GM21360 (cell line): ENCODE data around the gene SPOUT1.
"Not testable (repeated sequence)": the region's sequence is repeated elsewhere in the genome, so short reads cannot be mapped to it uniquely, and the experiment has no call there.

ENCODE experiments used
- ATAC-seq: cut with Tn5 transposase; IDR thresholded peaks from one replicate; pipeline ENCODE4 v1.9.1; 2021; ENCODE audit warnings: mild to moderate bottlenecking, moderate library complexity; ENCODE audit not compliant: unreplicated experiment

The SPOUT1 gene

GRCh38 chr9:128818099-128818838 lies 11.3 kb downstream of the SPOUT1 start, which contains the start of gene ENDOG:
Gene ENDOG, plus strand, starts transcription at chr9:128818500. Its CDS starts 185 bp downstream, at chr9:128818685.
- peak; percentile 85 for ATAC-seq

DNA sequence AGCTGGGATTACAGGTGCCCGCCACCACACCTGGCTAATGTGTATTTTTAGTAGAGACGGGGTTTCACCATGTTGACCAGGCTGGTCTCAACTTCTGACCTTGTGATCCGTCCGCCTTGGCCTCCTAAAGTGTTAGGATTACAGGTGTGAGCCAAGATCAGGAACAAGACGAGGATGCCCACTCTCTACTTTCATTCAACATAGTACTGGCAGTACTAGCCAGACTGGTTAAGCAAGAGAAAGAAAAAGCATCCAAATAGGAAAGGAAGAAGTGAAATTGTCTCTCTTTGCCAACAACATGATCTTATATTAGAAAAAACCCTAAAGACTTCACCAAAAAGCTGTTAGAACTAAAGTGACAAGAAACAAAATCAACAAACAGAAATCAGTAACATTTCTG lies 18.7 kb downstream of the SPOUT1 start:
- ATAC-seq, result no peak

GRCh38 chr9:128809831-128810230 lies 19.8 kb downstream of the SPOUT1 start:
- no peak for ATAC-seq

- ATAC-seq, result no peak
These were observed 20.5 kb downstream of the SPOUT1 start for GRCh38 chr9:128809036-128809599.

- no peak for ATAC-seq
These were observed 21.1 kb downstream of the SPOUT1 start for GRCh38 chr9:128808543-128808942.

DNA sequence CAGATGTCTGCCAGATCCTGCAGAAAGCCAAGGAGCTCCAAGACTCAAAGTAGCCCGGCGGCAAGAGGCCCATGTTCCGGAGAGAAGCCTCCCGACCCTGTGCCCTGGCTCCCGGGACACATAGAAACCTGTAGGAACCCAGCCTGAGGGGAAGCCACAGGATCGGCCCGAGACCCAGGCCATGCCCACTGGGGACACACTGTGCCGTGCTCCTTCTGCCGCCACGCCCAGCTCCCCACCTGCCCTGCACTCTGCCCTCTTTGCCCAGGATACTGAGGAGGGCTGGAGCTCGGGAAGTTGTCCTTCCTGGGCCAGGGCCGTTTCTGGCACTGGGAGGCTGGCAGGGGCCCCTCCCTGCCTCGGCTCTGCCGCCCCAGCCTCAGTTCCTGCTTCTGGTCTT lies 21.8 kb downstream of the SPOUT1 start:
- ATAC-seq, result no peak

DNA sequence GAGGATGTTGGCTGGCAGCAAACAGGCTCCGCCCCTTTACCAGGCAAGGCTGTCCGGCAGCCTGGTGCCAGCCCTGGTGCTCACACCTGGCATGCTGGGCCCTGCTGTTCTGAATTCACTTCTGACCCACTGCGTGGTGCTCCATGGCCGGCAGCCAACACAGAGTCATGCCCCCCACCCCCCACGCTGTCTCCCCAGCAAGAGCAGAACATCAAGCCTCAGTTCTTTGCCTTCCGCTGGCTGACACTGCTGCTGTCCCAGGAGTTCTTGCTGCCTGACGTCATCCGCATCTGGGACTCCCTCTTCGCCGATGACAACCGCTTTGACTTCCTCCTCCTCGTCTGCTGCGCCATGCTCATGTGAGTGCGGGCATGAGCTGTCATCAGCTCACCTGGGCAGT lies 23.9 kb downstream of the SPOUT1 start:
- ATAC-seq, result no peak

DNA sequence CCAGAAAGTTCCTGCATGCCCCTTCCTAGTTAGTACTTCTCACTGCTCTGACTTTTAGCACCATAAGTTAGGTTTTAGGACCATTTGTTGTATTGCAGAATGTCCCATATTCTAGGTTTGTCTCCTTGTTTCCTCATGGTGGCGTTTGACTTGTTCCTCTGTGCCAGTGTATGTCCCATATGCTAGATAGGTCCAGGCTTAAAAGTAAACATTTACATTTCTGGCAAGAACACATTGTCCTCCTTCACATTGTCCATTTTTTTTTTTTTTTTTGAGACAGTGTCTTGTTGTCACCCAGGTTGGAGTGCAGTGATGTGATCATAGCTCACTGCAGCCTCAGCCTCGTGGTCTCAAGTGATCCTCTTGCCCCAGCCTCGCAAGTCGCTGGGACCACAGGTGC lies 27.1 kb downstream of the SPOUT1 start:
- ATAC-seq, result no peak

- no peak for ATAC-seq
These were observed 29.5 kb downstream of the SPOUT1 start for GRCh38 chr9:128800061-128800460.

GRCh38 chr9:128798896-128799295 lies 30.7 kb downstream of the SPOUT1 start:
- ATAC-seq, result no peak

GRCh38 chr9:128794961-128795360 lies 34.6 kb downstream of the SPOUT1 start:
- ATAC-seq, result not testable (repeated sequence)

DNA sequence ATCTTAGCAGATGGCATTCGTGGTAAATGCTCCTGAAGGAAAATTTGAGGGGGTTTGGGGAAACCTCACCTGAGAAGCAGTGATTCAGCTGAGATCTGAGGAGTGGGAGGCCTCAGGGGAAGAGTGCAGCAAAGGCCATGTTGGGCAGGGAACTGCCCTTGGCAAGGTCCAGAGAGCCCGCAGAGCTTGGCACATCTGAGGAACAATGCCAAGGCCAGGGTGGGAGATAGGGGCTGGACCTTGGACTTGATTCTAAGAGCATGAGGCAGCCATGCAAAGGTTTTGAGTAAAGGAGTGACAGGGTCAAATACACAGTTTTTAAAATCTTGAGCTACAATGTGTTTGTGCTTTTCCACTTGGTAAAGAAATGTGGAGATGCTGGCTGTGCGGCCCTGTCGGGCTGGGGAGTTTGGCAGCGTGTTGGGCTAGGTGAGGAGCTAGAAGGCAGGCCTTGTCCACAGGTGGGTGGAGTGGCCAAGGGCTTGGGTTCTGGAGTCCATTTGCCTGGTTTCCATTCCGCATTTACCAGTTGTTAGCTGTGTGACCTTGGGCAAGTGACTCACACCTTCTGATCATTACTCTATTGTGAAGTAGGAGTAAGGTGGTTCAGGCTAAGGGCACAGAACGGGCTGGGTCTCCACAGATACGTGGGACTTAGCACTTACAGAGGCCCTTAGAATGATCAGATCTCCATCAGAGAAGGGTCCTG lies 36.5 kb downstream of the SPOUT1 start:
- no peak for ATAC-seq

DNA sequence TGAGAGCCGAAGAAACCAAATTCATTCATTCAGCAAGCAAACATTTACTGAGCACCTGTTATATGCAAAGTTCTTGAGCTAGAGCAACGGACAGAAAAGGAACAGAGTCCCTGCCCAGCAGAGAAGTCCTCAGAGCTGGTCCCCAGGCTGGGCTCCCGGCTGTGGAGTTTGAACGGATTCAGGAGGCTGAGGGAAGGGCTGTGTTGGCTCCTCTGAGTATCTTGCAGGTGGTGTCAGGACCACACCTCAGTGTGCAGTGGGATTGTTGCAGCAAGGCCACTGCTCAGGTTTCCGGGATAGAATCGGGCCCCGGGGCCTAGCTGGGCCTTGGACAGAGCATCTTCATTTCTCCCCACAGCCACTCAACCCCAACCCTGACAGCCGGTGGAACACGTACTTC lies 37.5 kb downstream of the SPOUT1 start:
- no peak for ATAC-seq

- no peak for ATAC-seq
These were observed 39.1 kb downstream of the SPOUT1 start for GRCh38 chr9:128790536-128790935.

GRCh38 chr9:128788445-128788844 lies 41.1 kb downstream of the SPOUT1 start:
- ATAC-seq, result no peak

DNA sequence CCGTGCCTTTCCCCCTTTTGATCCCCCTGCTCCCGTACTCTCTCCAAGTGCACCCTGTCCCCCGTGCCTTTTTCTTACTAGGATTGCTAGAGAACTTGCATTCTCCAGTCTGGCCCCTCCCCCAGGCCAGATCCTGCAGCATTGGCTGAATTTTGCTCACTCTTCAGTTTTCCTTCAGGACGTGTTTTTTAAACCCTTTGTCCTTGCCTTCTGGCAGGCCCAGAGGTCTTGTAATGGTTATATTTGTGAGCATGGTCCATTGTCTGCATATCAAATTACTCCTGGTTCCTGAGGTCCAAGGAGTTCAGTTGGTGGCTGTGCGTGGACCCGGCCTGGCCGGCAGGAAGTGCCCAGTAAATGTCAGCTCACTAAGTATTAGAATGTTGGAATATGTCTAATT lies 41.9 kb downstream of the SPOUT1 start:
- no peak for ATAC-seq

DNA sequence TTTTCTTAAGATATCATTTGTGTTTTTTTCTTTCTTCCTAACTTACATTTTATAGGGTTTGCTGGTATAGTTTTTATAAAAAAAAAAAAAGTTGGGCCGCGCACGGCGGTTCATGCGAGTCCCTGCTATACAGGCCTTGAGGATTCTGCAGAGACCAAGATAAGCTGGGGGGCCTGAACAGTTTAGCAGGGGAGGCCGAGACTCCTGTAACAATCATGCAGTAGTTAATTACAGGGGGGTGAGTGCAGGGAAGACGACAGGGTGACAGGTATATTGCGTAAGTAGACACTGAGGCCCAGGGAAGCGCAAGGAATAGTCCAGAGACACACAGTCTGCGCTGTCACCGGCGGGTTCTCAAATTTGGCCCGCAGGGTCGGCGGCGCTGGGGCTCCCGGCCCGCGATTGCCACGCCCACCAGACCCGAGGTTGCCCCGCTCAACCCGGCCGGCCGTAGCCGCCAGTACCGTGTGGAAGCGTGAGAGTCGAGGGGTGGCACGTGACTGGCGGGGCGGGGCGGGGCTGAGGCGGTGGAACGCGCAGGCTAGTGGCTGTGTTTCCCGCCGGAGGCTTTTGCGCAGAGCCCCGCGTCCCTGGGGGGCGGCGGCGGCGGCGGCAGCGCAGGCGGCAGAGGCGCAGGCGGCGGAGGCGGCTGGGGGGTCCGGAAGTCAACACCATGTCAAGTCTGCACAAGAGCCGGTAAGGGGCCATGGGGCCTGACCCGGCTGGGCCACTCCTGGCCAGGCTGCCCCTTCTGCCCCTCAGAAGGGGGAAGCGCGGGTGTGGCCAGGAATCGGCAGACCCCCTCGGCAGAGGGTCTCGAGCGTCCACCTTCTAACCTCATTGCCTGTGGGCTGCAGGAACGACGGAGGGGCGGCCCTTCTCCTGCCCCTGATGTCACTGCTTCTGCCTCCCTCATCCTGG lies 42.7 kb downstream of the SPOUT1 start, which contains the start of gene TBC1D13:
TSS of gene TBC1D13 (plus strand) at position 573 of the 921 bp plus-strand sequence. CDS start at position 674, 101 bp downstream.
- peak; percentile 91 for ATAC-seq

- no peak for ATAC-seq
These were observed 44.2 kb downstream of the SPOUT1 start for GRCh38 chr9:128785427-128785826.

DNA sequence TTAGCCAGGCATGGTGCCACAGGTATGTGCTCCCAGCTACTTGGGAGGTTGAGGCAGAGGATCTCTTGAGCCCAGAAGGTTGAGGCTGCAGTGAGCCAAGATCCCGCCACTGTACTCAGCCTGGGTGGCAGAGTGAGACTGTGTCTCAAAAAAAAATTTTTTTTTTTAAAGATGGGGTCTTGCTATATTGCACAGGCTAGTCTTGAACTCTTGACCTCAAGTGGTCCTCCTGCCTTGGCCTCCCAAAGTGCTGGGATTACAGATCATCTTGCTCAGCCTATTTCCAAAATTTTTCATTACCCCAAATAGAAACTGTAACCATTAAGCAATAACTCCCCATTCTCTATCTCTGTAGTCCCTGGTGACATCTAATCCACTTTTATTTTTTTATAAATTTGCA lies 46.9 kb downstream of the SPOUT1 start:
- no peak for ATAC-seq

DNA sequence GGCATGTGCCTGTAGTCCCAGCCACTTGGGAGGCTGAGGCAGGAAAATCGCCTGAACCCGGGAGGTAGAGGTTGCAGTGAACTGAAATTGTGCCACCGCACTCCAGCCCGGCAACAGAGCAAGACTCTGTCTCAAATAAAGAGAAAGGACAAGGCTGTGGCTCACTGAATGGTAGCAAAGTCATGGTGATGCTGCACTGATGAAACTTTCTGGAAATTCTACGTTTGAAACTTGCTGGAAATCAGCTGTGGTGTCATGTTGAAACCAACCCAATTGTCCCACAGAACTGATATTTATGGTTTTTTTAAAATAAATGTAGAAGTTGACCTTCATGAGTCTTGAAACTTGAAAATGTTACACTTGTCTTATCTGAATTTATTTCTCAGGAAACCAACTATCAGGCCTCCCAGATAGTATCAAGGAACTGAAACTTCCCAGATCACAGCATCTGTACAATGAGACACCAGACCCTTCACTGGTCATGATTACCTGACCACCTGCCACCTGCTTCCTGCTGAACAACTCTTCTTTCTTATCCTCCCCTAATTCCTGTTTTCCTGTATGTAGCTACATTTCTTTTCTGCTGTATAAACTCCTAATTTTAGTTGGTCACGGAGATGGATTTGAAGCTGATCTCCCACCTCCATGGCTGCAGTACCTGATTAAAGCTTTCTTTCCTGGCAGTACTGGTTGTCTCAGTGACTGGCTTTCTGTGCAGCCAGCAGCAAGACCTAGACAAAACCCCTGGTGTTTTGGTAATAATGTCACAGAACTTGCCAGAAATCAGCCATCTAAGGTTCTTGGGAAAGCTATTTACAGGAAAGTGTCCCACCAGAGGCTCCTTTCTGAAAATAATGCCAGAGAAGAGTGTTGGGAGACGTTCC lies 48.2 kb downstream of the SPOUT1 start:
- no peak for ATAC-seq
